OCI-LY3 (cell line): ENCODE results near the gene MYT1.

Experiments used
- EZH2phosphoT487 ChIP-seq: fragments of 200-600 bp; shearing (Covaris generic); IDR thresholded peaks from 2 replicates; pipeline ENCODE4 v1.6.1; 2018; ENCODE audit warnings: antibody characterized with exemption, mixed run types, low read depth
- TF ChIP-seq, protein P1 (sequence below): fragments of 200-600, 300-600 bp; sonication (generic); IDR thresholded peaks from 2 replicates; pipeline ENCODE4 v1.5.1; 2014; ENCODE audit warnings: antibody characterized with exemption, low read length, low read depth

- TF ChIP-seq, protein P1, sequence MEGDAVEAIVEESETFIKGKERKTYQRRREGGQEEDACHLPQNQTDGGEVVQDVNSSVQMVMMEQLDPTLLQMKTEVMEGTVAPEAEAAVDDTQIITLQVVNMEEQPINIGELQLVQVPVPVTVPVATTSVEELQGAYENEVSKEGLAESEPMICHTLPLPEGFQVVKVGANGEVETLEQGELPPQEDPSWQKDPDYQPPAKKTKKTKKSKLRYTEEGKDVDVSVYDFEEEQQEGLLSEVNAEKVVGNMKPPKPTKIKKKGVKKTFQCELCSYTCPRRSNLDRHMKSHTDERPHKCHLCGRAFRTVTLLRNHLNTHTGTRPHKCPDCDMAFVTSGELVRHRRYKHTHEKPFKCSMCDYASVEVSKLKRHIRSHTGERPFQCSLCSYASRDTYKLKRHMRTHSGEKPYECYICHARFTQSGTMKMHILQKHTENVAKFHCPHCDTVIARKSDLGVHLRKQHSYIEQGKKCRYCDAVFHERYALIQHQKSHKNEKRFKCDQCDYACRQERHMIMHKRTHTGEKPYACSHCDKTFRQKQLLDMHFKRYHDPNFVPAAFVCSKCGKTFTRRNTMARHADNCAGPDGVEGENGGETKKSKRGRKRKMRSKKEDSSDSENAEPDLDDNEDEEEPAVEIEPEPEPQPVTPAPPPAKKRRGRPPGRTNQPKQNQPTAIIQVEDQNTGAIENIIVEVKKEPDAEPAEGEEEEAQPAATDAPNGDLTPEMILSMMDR, result 0 out of 2 replicates have a peak, but pooled peaks have one; percentile 3
- no peak for TF ChIP-seq EZH2phosphoT487
Measured at GRCh38 chr20:64247970-64248841, 84.0 kb downstream of the MYT1 start.
